ENCODE data around the gene RASSF3. TPM values are rescaled to one million over a fixed set of nuclear protein-coding genes. Genes with fewer than 3 reads are reported as not detected.

RASSF3 gene
- total RNA-seq, 1 donor from 2014 or later = 29.5 TPM

DNA sequence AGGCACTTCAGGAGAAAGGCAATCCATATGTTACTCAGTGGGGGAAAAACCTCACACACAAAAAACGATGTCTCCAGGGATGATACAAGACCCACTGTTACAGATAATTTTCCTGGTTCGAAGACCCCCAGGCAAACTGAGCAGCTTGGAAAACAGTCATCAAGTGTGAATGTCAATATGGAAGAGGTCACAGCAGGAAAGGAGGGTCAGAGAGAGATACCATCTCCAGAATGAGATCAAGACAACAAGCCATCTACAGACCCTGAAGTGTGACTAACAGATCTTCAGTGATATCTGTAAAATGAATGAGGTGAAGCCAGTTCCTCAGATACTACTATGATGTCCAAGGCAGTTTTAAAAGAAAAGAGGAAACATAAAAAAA, 120.3 kb downstream of the RASSF3 start:
- H3K27me3 ChIP-seq = no peaks in the 10 kb centered on the region
- intact Hi-C loops (cut with DNase I) = no loop called here
- no peak for TF ChIP-seq POLR2AphosphoS5 (IDR thresholded peaks at IDR 0.05; ENCODE audit: insufficient read depth in 1 of 2, low read depth in 1 of 2)
- TF ChIP-seq POLR2A (IDR thresholded peaks at IDR 0.05) = no peak
- TF ChIP-seq, protein P1, sequence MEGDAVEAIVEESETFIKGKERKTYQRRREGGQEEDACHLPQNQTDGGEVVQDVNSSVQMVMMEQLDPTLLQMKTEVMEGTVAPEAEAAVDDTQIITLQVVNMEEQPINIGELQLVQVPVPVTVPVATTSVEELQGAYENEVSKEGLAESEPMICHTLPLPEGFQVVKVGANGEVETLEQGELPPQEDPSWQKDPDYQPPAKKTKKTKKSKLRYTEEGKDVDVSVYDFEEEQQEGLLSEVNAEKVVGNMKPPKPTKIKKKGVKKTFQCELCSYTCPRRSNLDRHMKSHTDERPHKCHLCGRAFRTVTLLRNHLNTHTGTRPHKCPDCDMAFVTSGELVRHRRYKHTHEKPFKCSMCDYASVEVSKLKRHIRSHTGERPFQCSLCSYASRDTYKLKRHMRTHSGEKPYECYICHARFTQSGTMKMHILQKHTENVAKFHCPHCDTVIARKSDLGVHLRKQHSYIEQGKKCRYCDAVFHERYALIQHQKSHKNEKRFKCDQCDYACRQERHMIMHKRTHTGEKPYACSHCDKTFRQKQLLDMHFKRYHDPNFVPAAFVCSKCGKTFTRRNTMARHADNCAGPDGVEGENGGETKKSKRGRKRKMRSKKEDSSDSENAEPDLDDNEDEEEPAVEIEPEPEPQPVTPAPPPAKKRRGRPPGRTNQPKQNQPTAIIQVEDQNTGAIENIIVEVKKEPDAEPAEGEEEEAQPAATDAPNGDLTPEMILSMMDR (IDR thresholded peaks at IDR 0.05) = no peak
- no peaks in the 10 kb centered on the region for H3K9me3 ChIP-seq
- DNase-seq (ENCODE audit: extremely low spot score in 2 of 2) = no peak
- H3K4me1 ChIP-seq = peaks cover 17% of the 10 kb centered on the region
- no peak overlapping the region for H3K4me3 ChIP-seq
- peaks cover 0 to 19% of the 10 kb centered on the region in 2 donors for H3K36me3 ChIP-seq
- peak overlapping the region; percentile 24 for H3K27ac ChIP-seq

DNA sequence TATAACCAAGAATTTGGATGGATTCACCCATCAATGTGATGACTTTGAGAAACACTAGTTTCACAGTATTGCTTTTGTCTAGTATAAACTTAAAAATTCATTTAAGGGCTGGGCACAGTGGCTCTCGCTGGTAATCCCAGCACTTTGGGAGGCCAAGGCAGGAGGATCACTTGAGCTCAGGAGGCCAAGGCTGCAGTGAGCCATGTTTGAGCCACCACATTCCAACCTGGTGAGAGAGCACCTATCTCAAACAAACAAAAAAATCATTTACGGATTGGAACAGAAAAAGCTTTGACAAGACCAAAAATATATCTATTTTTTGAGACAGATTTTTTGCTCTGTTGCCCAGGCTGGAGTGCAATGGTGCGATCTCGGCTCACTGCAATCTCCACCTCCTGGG, 121.4 kb downstream of the RASSF3 start:
- Histone ChIP-seq H3K4me1 (peaks cover 17% of the 10 kb centered on the region), H3K27me3 (no peaks in the 10 kb centered on the region), H3K36me3 (peaks cover 0 to 28% of the 10 kb centered on the region in 2 donors), H3K9me3 (no peaks in the 10 kb centered on the region), H3K4me3 (no peak overlapping the region), H3K27ac (no peak overlapping the region)
- no peak for TF ChIP-seq POLR2AphosphoS5 (IDR thresholded peaks at IDR 0.05; ENCODE audit: insufficient read depth in 1 of 2, low read depth in 1 of 2)
- TF ChIP-seq, protein P1 (IDR thresholded peaks at IDR 0.05) = no peak
- no peak for DNase-seq (ENCODE audit: extremely low spot score in 2 of 2)
- intact Hi-C loops (cut with DNase I) = no loop called here

DNA sequence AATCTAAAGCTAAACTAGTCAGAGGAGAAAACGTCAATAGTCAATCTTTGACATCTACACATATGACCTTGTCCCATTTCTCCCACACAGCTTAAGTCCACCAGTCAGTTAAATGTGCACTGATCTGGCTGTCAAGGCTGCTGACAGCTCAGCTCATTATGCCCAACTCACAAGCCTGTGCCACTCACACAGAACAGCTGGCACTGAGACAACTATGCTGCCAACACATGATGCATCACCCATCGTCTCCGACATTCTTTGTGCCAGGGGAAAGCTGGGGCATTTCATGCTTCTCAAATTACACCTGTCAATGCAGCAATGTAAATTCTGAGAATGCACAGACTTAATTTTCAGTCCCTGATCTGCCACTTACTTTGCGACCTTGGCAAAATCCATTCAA, 123.6 kb downstream of the RASSF3 start:
- no peak for DNase-seq (ENCODE audit: extremely low spot score in 2 of 2)
- Histone ChIP-seq H3K36me3 (peaks cover 0 to 39% of the 10 kb centered on the region in 2 donors), H3K9me3 (no peaks in the 10 kb centered on the region), H3K27ac (no peak overlapping the region), H3K27me3 (no peaks in the 10 kb centered on the region), H3K4me3 (no peak overlapping the region), H3K4me1 (peaks cover 17% of the 10 kb centered on the region)
- intact Hi-C loops (cut with DNase I) = no loop called here
- no peak for TF ChIP-seq POLR2A (IDR thresholded peaks at IDR 0.05)
- no peak for TF ChIP-seq POLR2AphosphoS5 (IDR thresholded peaks at IDR 0.05; ENCODE audit: insufficient read depth in 1 of 2, low read depth in 1 of 2)

GRCh38 chr12:64735442-64735841, 125.1 kb downstream of the RASSF3 start:
- Histone ChIP-seq H3K27ac (no peak overlapping the region), H3K4me1 (peaks cover 2% of the 10 kb centered on the region), H3K27me3 (no peaks in the 10 kb centered on the region), H3K4me3 (no peak overlapping the region), H3K36me3 (peaks cover 0 to 52% of the 10 kb centered on the region in 2 donors), H3K9me3 (no peaks in the 10 kb centered on the region)
- TF ChIP-seq POLR2A (IDR thresholded peaks at IDR 0.05) (no peak), POLR2AphosphoS5 (IDR thresholded peaks at IDR 0.05; ENCODE audit: insufficient read depth in 1 of 2, low read depth in 1 of 2) (no peak)
- TF ChIP-seq, protein P1 (IDR thresholded peaks at IDR 0.05) = no peak
- DNase-seq (ENCODE audit: extremely low spot score in 2 of 2) = no peak
- intact Hi-C loops (cut with DNase I) = no loop called here

DNA sequence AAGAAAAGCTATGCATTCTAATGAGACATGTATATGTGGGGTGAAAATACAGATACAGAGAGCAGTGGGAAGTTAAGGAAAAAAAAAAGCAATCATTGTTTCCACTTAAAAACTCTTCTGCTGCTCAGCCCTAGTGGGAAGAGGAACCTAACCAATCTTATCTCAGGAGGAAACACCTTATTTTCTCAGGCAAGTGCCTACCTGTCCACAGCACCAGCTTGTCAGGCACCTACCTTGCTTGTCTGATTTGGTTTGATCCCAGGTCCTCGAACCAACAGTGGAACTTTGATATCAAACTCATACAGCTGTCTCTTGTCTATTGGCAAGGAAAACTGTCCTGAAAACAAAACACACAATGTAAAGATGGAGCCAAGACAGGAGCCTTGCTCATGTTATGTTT, 126.5 kb downstream of the RASSF3 start:
- TF ChIP-seq, protein P1 (IDR thresholded peaks at IDR 0.05) = no peak
- no peak for TF ChIP-seq POLR2A (IDR thresholded peaks at IDR 0.05)
- TF ChIP-seq POLR2AphosphoS5 (IDR thresholded peaks at IDR 0.05; ENCODE audit: insufficient read depth in 1 of 2, low read depth in 1 of 2) = no peak
- intact Hi-C loops (cut with DNase I) = no loop called here
- Histone ChIP-seq H3K27ac (no peak overlapping the region), H3K9me3 (no peaks in the 10 kb centered on the region), H3K36me3 (peaks cover 0 to 62% of the 10 kb centered on the region in 2 donors), H3K4me3 (no peak overlapping the region), H3K27me3 (no peaks in the 10 kb centered on the region), H3K4me1 (no peaks in the 10 kb centered on the region)
- no peak for DNase-seq (ENCODE audit: extremely low spot score in 2 of 2)
